Fibroblast of skin of left biceps (primary cell): ENCODE data around the gene PACS2.
A peak's percentile ranks its signal among the peaks of the same experiment; 100 is the strongest.
"Not testable (repeated sequence)": the region's sequence is repeated elsewhere in the genome, so short reads cannot be mapped to it uniquely, and the experiment has no call there.

Experiments
- DNase-seq, 2 experiments: peaks; one replicate each; pipeline ENCODE4 v3.0.0-alpha.2; 2013; ENCODE audit warnings: low read depth in 2 of 2

PACS2 gene

GRCh38 chr14:105314287-105315200 lies at the start of gene PACS2:
Gene PACS2 (plus strand): TSS chr14:105314748. CDS start chr14:105314919, 171 bp downstream.
- peak; percentile 73 to 75 for DNase-seq

- no peak for DNase-seq
Observed at GRCh38 chr14:105267820-105268548, 46.6 kb upstream of the PACS2 start.

GRCh38 chr14:105268736-105269354 lies 45.7 kb upstream of the PACS2 start:
- DNase-seq = no peak

- no peak for DNase-seq
Observed at GRCh38 chr14:105269405-105269804, 45.1 kb upstream of the PACS2 start.

GRCh38 chr14:105271224-105271890 lies 43.2 kb upstream of the PACS2 start:
- DNase-seq = no peak

- no peak for DNase-seq
Observed at GRCh38 chr14:105272623-105273022, 41.9 kb upstream of the PACS2 start.

- DNase-seq = no peak
Observed at GRCh38 chr14:105273062-105273461, 41.5 kb upstream of the PACS2 start.

GRCh38 chr14:105274637-105275036 lies 39.9 kb upstream of the PACS2 start:
- no peak for DNase-seq

- DNase-seq = peak; percentile 14 to 37
Observed at GRCh38 chr14:105275267-105275946, 39.1 kb upstream of the PACS2 start.

- not testable (repeated sequence) for DNase-seq
Observed at GRCh38 chr14:105277448-105277847, 37.1 kb upstream of the PACS2 start.

GRCh38 chr14:105279642-105280361 lies 34.7 kb upstream of the PACS2 start:
- no peak for DNase-seq

GRCh38 chr14:105280525-105280924 lies 34.0 kb upstream of the PACS2 start:
- no peak for DNase-seq

- DNase-seq = peak; percentile 17
Observed at GRCh38 chr14:105281371-105282097, 33.0 kb upstream of the PACS2 start.

- no peak for DNase-seq
Observed at GRCh38 chr14:105282098-105282725, 32.3 kb upstream of the PACS2 start.

GRCh38 chr14:105283028-105283427 lies 31.5 kb upstream of the PACS2 start:
- no peak for DNase-seq

- no peak for DNase-seq
Observed at GRCh38 chr14:105283899-105284298, 30.6 kb upstream of the PACS2 start.

GRCh38 chr14:105285174-105285573 lies 29.4 kb upstream of the PACS2 start:
- DNase-seq = no peak

GRCh38 chr14:105286759-105287144 lies 27.8 kb upstream of the PACS2 start:
- DNase-seq = no peak
